Astrocyte (in vitro differentiated cells and primary cell): ENCODE measurements around the gene BSCL2.

Experiments used
- EZH2 ChIP-seq: IDR thresholded peaks from 2 replicates; pipeline ENCODE4 v1.6.1; 2012; ENCODE audit warnings: mild to moderate bottlenecking, low read length, inconsistent platforms; ENCODE audit not compliant: insufficient read depth
- TF ChIP-seq, protein P1 (sequence below): IDR thresholded peaks from 2 replicates; pipeline ENCODE4 v1.5.1; 2011; ENCODE audit warnings: low read depth, mild to moderate bottlenecking, inconsistent platforms, low read length, moderate library complexity; ENCODE audit not compliant: insufficient read depth

GRCh38 chr11:62727872-62728170 is 20.6 kb upstream of the BSCL2 start:
- no peak for TF ChIP-seq EZH2
- TF ChIP-seq, protein P1, sequence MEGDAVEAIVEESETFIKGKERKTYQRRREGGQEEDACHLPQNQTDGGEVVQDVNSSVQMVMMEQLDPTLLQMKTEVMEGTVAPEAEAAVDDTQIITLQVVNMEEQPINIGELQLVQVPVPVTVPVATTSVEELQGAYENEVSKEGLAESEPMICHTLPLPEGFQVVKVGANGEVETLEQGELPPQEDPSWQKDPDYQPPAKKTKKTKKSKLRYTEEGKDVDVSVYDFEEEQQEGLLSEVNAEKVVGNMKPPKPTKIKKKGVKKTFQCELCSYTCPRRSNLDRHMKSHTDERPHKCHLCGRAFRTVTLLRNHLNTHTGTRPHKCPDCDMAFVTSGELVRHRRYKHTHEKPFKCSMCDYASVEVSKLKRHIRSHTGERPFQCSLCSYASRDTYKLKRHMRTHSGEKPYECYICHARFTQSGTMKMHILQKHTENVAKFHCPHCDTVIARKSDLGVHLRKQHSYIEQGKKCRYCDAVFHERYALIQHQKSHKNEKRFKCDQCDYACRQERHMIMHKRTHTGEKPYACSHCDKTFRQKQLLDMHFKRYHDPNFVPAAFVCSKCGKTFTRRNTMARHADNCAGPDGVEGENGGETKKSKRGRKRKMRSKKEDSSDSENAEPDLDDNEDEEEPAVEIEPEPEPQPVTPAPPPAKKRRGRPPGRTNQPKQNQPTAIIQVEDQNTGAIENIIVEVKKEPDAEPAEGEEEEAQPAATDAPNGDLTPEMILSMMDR: no peak
